Stomach (tissue), 9 donors: ENCODE measurements around the gene KIF18B. TPM values are rescaled to one million over a fixed set of nuclear protein-coding genes. Genes with fewer than 3 reads are reported as not detected.
A peak's percentile ranks its signal among the peaks of the same experiment; 100 is the strongest.

ENCODE experiments used
- DNase-seq, 2 donors: peaks; one replicate each; pipeline versions ENCODE4 v3.0.0 to v3.0.0-alpha.2; 2013 to 2019
- H3K27ac ChIP-seq, 5 donors: fragments of 200-600 bp in 4 of 5; sonication (generic) in 4 of 5; one replicate each; pipeline ENCODE4 v1.5.1; 2013 to 2019; ENCODE audit warnings: mild to moderate bottlenecking in 1 of 5, moderate library complexity in 1 of 5
- H3K27me3 ChIP-seq, 3 donors: fragments of 200-600 bp; sonication (generic); one replicate each; pipeline ENCODE4 v1.5.1; 2017 to 2019; ENCODE audit warnings: mixed run types in 1 of 3
- H3K36me3 ChIP-seq, 4 donors: fragments of 200-600 bp; sonication (generic); 1 replicate in 3 of 4; 2 replicates in 1 of 4; pipeline ENCODE4 v1.5.1; 2016 to 2019
- H3K4me1 ChIP-seq, 4 donors: fragments of 200-600 bp; sonication (generic); one replicate each; pipeline ENCODE4 v1.5.1; 2016 to 2019
- H3K4me3 ChIP-seq, 4 donors: fragments of 200-600 bp; sonication (generic) in 3 of 4; one replicate each; pipeline ENCODE4 v1.5.1; 2016 to 2019; ENCODE audit warnings: mild to moderate bottlenecking in 1 of 4
- H3K9me3 ChIP-seq, 4 donors: fragments of 200-600 bp; sonication (generic); one replicate each; pipeline ENCODE4 v1.5.1; 2016 to 2019
- CTCF ChIP-seq, 7 experiments: fragments of 450-650 bp in 4 of 7; fragments of 200-600 bp in 3 of 7; sonication (generic) in 3 of 7; IDR thresholded peaks; one replicate each; pipeline ENCODE4 v1.5.1; 2016 to 2019; ENCODE audit warnings: antibody characterized with exemption in 7 of 7, control low read depth in 2 of 7, mild to moderate bottlenecking in 1 of 7
- EP300 ChIP-seq: sonication (generic); formaldehyde crosslinking; IDR thresholded peaks from one replicate; pipeline ENCODE4 v1.6.1; 2017; ENCODE audit warnings: antibody characterized with exemption
- POLR2A ChIP-seq, 4 donors: fragments of 450-650 bp; IDR thresholded peaks; one replicate each; pipeline ENCODE4 v1.6.1; 2016; ENCODE audit warnings: antibody characterized with exemption in 4 of 4, control low read depth in 2 of 4, mild to moderate bottlenecking in 1 of 4, moderate library complexity in 1 of 4
- POLR2AphosphoS5 ChIP-seq, 3 donors: sonication (generic); formaldehyde crosslinking; IDR thresholded peaks; one replicate each; pipeline ENCODE4 v1.6.1; 2016; ENCODE audit warnings: antibody characterized with exemption in 3 of 3
- WGBS, 5 donors: extraction: QIAGEN DNeasy Blood & Tissue Kit in 3 of 5; methylation state at CpG; one replicate each; pipeline versions ENCODE4 v1.1.5 to v1.1.7; 2013 to 2018; 5-methylcytosine and 5-hydroxymethylcytosine counted together
- intact Hi-C: fragments of 100-400 bp; cut with DNase I; formaldehyde crosslinking; loops from one replicate; pipeline ENCODE4 v1.15.1; 2023; ENCODE audit warnings: low total_unique reads
- polyA plus RNA-seq, 3 donors: library from polyadenylated mRNA; stranded (reverse); fragments of 200-250 nt; gene quantifications; one replicate each; pipeline ENCODE4 v1.2.3, GENCODE V29; 2013
- total RNA-seq, 5 donors: library from RNA; depleted of rRNA; stranded (reverse); fragments of >200 nt; gene quantifications; one replicate each; pipeline versions ENCODE4 v1.1.0 to v1.2.3, GENCODE V29; 2014 to 2016
- donor health status: healthy with polysubstance abuse.
- donor health status: Bipolar disorder and iron deficiency.
- donor health status: healthy.

KIF18B gene
- total and polyA plus RNA-seq, 8 donors: 0.15 to 12.2 (median 1.2) TPM; not detected in 1

GRCh38 chr17:44917456-44917855, 30.1 kb downstream of the KIF18B start:
- intact Hi-C loops: loop anchor here (10.0 kb wide), 1 partner anchor 187 kb away; no protein-coding TSS in a partner anchor
- H3K27me3 ChIP-seq: peaks cover 0 to 48% (median 12%) of the 10 kb centered on the region in 3 donors
- H3K9me3 ChIP-seq: no peaks in the 10 kb centered on the region
- WGBS, 5 donors: 78 to 90% (median 82%) methylated on average over 4 to 6 of the region's 6 CpGs
- peaks cover 0 to 25% (median 13%) of the 10 kb centered on the region in 4 donors for H3K4me1 ChIP-seq
- no peak for DNase-seq
- no peaks in the 10 kb centered on the region for H3K36me3 ChIP-seq
- TF ChIP-seq POLR2AphosphoS5 (IDR thresholded peaks at IDR 0.05) (no peak), CTCF (IDR thresholded peaks at IDR 0.05) (no peak), EP300 (no peak), POLR2A (IDR thresholded peaks at IDR 0.05) (no peak)
- H3K27ac ChIP-seq: peak overlapping the region in 1 of 5 donors; percentile 11
- no peak overlapping the region for H3K4me3 ChIP-seq

DNA sequence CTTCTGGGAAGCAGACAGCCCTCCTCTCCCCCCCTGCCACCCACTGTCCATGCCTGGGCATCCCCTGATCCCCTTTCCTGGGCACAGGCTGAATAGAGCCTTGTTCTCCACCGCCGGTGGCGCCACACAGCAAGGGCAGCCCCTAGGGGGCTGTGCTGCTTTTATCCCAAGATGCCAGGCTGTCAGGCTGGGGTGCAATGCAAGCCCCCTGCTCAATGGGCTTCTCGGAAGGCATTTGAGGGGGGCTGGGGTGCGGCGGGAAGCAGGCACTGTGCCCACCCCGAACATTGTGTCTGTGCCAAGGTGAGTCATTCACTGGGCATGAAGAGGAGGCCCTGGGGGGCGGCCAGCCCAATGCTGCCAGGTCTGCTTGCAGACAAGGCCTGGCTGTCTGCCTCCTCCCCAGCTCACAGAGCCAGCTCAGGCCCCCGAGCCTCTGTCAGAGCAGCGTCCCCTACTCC, 30.8 kb downstream of the KIF18B start:
- no peaks in the 10 kb centered on the region for H3K9me3 ChIP-seq
- intact Hi-C loops: loop anchor here (10.0 kb wide), 1 partner anchor 188 kb away; no protein-coding TSS in a partner anchor
- peak overlapping the region in 3 of 5 donors; percentile 38 to 53 (median 51) for H3K27ac ChIP-seq
- no peaks in the 10 kb centered on the region for H3K36me3 ChIP-seq
- WGBS, 5 donors: 45 to 67% (median 58%) methylated on average over 9 to 10 of the region's 10 CpGs
- peaks cover 0 to 50% (median 18%) of the 10 kb centered on the region in 3 donors for H3K27me3 ChIP-seq
- peaks cover 0 to 25% (median 13%) of the 10 kb centered on the region in 4 donors for H3K4me1 ChIP-seq
- TF ChIP-seq EP300 (no peak), POLR2AphosphoS5 (IDR thresholded peaks at IDR 0.05) (peak in 1 of 3 donors; percentile 21)
- DNase-seq: peak in 1 of 2 donors; percentile 77
- H3K4me3 ChIP-seq: no peak overlapping the region

DNA sequence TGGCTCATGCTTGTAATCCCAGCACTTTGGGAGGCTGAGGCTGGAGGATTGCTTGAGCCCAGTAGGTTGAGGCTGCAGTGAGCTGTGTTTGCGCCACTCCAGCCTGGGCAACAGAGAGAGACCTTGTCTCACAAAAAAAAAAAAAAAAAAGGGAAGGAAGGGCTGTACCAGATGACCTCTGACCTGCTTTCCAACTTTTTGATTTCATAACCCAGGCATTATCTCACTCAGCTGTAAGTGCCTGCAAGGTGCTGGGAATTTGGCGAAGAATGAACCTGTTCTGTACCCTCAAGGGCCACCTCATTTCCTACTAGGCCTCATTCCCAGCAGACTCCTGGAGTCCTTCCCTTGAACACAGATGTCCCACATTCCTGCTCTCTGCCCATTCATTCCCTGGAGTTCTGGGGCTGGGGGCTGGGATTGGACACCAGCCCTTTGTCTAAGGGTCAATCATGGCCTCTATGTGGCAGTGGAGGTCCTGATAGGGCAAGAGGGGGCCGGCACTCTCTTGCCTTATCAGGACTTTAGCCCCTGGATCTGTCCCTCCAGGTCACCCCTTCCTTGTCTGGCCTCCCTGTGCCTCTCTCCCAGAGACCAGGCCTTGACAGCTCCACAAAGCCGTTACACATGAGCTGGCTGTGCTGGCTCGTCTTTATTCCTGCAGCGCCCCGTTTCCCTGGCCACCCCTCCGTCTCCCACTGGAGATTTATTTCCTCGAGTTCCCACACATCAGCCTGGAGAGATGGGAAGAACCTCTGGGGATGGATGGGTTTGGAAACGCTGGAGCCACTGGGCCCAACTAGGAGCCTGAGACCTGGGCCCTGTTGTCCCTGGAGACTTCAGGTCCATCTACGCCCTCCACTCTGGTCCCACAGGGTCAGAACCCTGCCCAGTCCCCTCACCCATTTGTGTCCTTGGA, 31.5 kb downstream of the KIF18B start:
- Histone ChIP-seq H3K4me3 (no peak overlapping the region), H3K27me3 (peaks cover 0 to 51% (median 25%) of the 10 kb centered on the region in 3 donors), H3K9me3 (no peaks in the 10 kb centered on the region), H3K4me1 (peaks cover 7 to 32% (median 20%) of the 10 kb centered on the region in 4 donors), H3K27ac (peak overlapping the region in 3 of 5 donors; percentile 38 to 53 (median 51)), H3K36me3 (no peaks in the 10 kb centered on the region)
- intact Hi-C loops: loop anchor here (10.0 kb wide), 1 partner anchor 189 kb away; no protein-coding TSS in a partner anchor
- TF ChIP-seq POLR2AphosphoS5 (IDR thresholded peaks at IDR 0.05) (no peak), CTCF (IDR thresholded peaks at IDR 0.05) (no peak), EP300 (no peak)
- no peak for DNase-seq
- 76 to 82% (median 79%) methylated on average over 11 of the region's 11 CpGs for WGBS, 5 donors

DNA sequence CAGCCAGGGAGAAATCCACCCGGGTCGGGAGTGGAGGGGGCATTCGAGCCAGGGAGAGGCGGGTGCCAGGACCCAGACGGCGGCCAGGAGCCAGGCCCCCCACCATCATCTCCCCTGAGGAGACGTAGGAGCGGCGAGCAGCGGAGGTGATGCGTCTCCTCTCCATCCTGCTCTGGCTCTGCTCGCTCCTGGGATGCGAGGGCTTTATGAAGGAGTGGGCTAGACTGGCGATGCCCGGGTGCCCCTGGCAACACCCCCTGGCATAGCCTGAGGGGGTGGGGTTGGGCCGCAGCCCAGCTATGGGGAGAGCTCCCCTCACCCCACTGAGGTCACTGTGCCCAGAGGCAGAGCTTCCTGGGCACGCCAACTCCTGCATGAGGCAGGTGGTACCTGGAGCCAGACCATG, 32.2 kb downstream of the KIF18B start, which contains the start of gene GFAP:
TSS of gene GFAP (minus strand) at position 180 of the 406 bp plus-strand sequence. CDS start at position 166, 14 bp downstream.
- intact Hi-C loops: loop anchor here (10.0 kb wide), 1 partner anchor 189 kb away; no protein-coding TSS in a partner anchor

More for the DNA sequence above, 32.2 kb downstream of the KIF18B start, which contains the start of gene GFAP:
- 74 to 86% (median 83%) methylated on average over 4 to 17 of the region's 17 CpGs for WGBS, 5 donors
- no peak for DNase-seq
- TF ChIP-seq CTCF (IDR thresholded peaks at IDR 0.05) (no peak), EP300 (no peak), POLR2A (IDR thresholded peaks at IDR 0.05) (no peak), POLR2AphosphoS5 (IDR thresholded peaks at IDR 0.05) (no peak)
- no peaks in the 10 kb centered on the region for H3K9me3 ChIP-seq
- peak within 1 kb of the TSS in 3 of 5 donors; percentile 38 to 53 (median 51) for H3K27ac ChIP-seq
- no peaks in the 10 kb centered on the region for H3K36me3 ChIP-seq
- H3K27me3 ChIP-seq: peaks cover 0 to 47% (median 20%) of the 10 kb centered on the region in 3 donors
- H3K4me1 ChIP-seq: peaks cover 8 to 34% (median 21%) of the 10 kb centered on the region in 4 donors
- no peak within 1 kb of the TSS for H3K4me3 ChIP-seq
